DMS114 treated with DMSO at 0.1 percent for 48 hours (cell line): ENCODE data around the gene TNFRSF18.
A peak's percentile ranks its signal among the peaks of the same experiment; 100 is the strongest.

Experiments
- DNase-seq: peaks from one replicate; lab custom pipeline; 2025; ENCODE audit not compliant: unreplicated experiment; lab: John Stamatoyannopoulos, UW

The TNFRSF18 gene

GRCh38 chr1:1240822-1241587, 34.6 kb upstream of the TNFRSF18 start:
- no peak for DNase-seq

DNA sequence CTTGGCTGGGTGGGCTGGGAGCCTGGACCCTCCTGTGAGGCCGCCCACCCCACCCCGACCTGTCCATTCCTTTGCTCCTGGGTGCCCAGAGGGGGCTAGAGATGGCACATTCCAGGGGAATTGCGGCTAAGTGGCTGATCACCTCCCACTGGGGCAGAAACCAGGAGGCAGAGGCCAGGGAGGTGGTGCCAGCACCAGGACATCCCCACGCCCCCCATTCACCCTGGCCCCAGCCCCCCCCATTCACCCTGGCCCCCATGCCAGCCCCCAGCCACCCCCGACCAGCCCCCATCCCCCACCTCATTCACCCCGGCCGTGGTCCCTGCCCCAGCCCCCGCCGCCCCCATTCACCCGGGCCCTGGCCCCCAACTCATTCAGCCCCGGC, 33.9 kb upstream of the TNFRSF18 start:
- no peak for DNase-seq

GRCh38 chr1:1239614-1240347, 33.4 kb upstream of the TNFRSF18 start:
- no peak for DNase-seq

GRCh38 chr1:1239227-1239613, 32.8 kb upstream of the TNFRSF18 start:
- DNase-seq = no peak

GRCh38 chr1:1238702-1239178, 32.3 kb upstream of the TNFRSF18 start:
- no peak for DNase-seq

DNA sequence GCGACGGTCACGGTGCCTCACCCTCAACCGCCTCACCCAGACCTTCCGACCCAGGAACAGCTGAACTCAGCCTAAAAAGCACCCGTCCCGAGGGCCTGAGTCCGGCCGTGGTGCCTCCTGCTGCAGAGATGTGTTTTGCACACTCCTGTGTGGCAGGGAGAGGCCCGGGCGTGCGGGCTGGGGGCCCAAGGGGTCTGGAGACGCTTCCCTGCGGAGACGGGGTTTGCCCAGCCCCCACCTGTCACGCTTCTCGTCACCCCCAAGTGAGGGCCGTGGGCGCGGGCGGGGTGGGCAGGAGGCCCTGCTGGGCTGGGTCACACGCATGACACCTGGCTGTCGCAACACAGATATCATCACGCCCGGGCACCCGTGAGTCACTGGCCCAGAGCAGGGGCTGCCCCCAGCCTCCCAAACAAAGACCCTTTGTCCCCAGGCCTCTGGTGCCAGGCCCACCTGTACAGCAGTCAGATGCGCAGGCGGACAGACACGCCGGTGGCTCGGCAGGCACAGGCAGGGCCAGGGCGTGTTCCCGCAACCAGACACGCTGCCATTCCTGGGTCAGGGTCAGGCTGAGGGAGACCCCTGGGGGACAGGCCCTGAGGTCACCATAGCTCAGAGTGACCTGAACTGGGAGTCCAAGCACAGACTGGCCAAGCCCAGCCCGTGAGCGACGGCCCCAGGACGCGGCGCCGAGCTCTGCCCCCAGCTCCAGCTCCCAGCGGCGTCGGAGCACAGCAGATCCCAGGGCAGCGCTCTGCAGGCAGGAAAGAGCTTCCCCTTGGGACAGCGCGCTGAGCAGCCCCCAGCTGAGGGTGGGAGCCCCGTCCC, 31.7 kb upstream of the TNFRSF18 start:
- DNase-seq = no peak

- no peak for DNase-seq
Observed at GRCh38 chr1:1236945-1237873, 30.8 kb upstream of the TNFRSF18 start.

GRCh38 chr1:1236176-1236763, 29.9 kb upstream of the TNFRSF18 start:
- DNase-seq = no peak

- no peak for DNase-seq
Observed at GRCh38 chr1:1235016-1235744, 28.8 kb upstream of the TNFRSF18 start.

GRCh38 chr1:1234180-1234808, 27.9 kb upstream of the TNFRSF18 start:
- DNase-seq = no peak

DNA sequence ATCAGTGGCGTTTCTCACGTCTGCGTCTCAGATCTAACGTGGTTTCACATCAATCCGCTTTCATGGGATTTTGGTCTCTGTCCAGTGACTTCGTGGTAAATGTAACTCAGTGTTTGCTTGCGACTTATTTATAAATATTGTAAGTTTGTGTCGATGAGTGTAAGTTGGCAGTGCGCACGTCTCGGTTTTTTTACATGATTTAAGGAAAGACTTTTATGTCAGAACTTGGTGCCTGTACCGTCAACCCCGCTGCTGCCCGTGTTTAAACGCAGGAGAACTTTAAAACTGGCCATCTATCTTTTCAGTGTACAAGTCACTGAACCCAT, 27.1 kb upstream of the TNFRSF18 start:
- DNase-seq = no peak

GRCh38 chr1:1232796-1233566, 26.6 kb upstream of the TNFRSF18 start:
- no peak for DNase-seq

- no peak for DNase-seq
Observed at GRCh38 chr1:1232208-1232795, 25.9 kb upstream of the TNFRSF18 start, which contains the start of gene B3GALT6. Gene B3GALT6, plus strand, starts transcription at chr1:1232237. Its CDS starts 42 bp downstream, at chr1:1232279.

DNA sequence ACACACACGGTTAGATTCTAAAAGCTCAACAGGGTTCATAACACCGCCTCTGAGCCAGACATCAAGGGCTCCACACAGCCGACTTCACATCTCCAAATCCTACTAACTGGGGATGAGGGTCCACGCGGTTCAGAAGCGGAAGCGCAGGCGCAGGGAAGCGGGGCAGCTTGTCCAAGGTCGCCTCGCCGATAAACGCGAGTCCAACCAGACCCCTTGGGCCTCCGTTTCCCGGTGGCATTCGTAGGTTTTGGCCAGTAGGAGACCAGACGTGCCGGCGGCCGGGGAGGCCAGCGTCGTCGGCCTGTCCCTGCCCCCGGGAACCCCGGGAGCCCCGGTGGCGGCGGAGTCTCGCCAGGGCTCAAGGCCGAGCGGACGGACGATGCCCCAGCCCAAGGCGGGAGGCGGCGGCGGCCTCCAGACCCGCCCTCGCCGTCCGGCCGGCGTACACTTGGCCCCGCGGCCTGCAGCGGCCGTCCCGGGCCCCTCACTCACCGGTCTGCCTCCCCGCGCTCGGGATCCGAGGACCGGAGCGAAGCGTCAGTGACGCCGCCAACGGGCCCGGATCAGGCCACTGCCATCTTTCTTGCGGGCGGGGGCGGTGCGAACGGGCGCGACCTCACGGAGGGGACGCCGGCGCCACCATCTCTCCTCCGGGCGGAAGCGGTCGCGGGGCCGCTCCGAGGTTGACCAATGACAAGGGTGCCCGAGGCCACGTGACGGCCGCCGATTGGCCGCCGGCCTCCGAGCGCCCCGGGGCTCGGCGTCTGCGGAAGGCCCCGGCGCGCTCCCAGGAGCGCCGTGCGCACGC, 25.2 kb upstream of the TNFRSF18 start, which contains the start of gene SDF4:
SDF4 (minus strand) TSS at position 602 of the 808 bp plus-strand sequence. CDS start 3,229 bp downstream, outside the sequence.
- peak; percentile 85 for DNase-seq

- peak; percentile 36 for DNase-seq
Observed at GRCh38 chr1:1230656-1231399, 24.4 kb upstream of the TNFRSF18 start.

DNA sequence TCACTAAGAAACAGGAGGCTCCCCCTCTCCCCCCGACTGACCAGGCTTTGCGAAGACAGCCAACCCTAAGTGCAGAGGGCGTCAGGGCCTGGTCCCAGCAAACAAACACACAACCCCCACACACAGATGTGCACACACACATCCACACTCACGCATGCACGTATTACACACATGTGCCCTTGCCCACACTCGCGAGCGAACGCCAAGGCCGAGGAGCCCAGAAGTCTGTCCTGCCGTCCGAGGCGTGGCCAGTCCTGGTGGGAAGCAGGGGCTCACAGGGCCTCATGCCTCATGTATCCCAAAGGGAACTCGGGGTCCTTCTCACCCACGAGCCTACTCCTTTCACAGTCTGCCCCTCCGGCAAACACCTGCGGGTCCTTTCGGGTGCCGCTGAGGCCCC, 23.4 kb upstream of the TNFRSF18 start:
- no peak for DNase-seq
